ENCODE data around the gene IL22RA2. TPM values are rescaled to one million over a fixed set of nuclear protein-coding genes. Genes with fewer than 3 reads are reported as not detected.
A peak's percentile ranks its signal among the peaks of the same experiment; 100 is the strongest.

Gene IL22RA2
- total and polyA plus RNA-seq, 4 donors = 0.05 TPM; not detected in 3

GRCh38 chr6:137202078-137202477 is 28.6 kb upstream of the IL22RA2 start:
- H3K9ac ChIP-seq (ENCODE audit: low read depth in 1 of 2, low read length in 2 of 2) = no peak overlapping the region
- H3K27ac ChIP-seq (ENCODE audit: low read depth in 1 of 2, low read length in 2 of 2) = no peak overlapping the region
- H3K27me3 ChIP-seq (ENCODE audit: control insufficient read depth in 4 of 4, insufficient read depth in 4 of 4, low read length in 3 of 4) = no peaks in the 10 kb centered on the region
- no peak for DNase-seq (ENCODE audit: low spot score)
- no peak overlapping the region for H3K4me3 ChIP-seq (ENCODE audit: low read depth in 1 of 3, low read length in 3 of 3)
- WGBS = 96% methylated on average over 6 of the region's 6 CpGs
- H3K9me3 ChIP-seq (ENCODE audit: control insufficient read depth in 4 of 4, low read length in 3 of 4) = no peaks in the 10 kb centered on the region
- H3K36me3 ChIP-seq (ENCODE audit: control insufficient read depth in 4 of 4, insufficient read depth in 3 of 4, low read depth in 1 of 4, low read length in 3 of 4) = peaks cover 12 to 66% (median 53%) of the 10 kb centered on the region in 4 donors
- TF ChIP-seq RAD21 (IDR thresholded peaks at IDR 0.05) (peak in 1 of 2 donors; percentile 22), MAX (IDR thresholded peaks at IDR 0.05) (no peak)
- H3K4me1 ChIP-seq (ENCODE audit: control insufficient read depth in 4 of 4, insufficient read depth in 4 of 4, low read length in 3 of 4) = no peaks in the 10 kb centered on the region

- H3K9ac ChIP-seq (ENCODE audit: low read depth in 1 of 2, low read length in 2 of 2) = no peak overlapping the region
- no peak for DNase-seq (ENCODE audit: low spot score)
- peaks cover 12 to 63% (median 53%) of the 10 kb centered on the region in 4 donors for H3K36me3 ChIP-seq (ENCODE audit: control insufficient read depth in 4 of 4, insufficient read depth in 3 of 4, low read depth in 1 of 4, low read length in 3 of 4)
Measured at GRCh38 chr6:137201006-137201405, 27.6 kb upstream of the IL22RA2 start.

More at GRCh38 chr6:137201006-137201405, 27.6 kb upstream of the IL22RA2 start:
- Histone ChIP-seq H3K4me3 (ENCODE audit: low read depth in 1 of 3, low read length in 3 of 3) (no peak overlapping the region), H3K4me1 (ENCODE audit: control insufficient read depth in 4 of 4, insufficient read depth in 4 of 4, low read length in 3 of 4) (no peaks in the 10 kb centered on the region), H3K27ac (ENCODE audit: low read depth in 1 of 2, low read length in 2 of 2) (no peak overlapping the region), H3K27me3 (ENCODE audit: control insufficient read depth in 4 of 4, insufficient read depth in 4 of 4, low read length in 3 of 4) (no peaks in the 10 kb centered on the region), H3K9me3 (ENCODE audit: control insufficient read depth in 4 of 4, low read length in 3 of 4) (no peaks in the 10 kb centered on the region)
- 99% methylated on average over 1 of the region's 1 CpG for WGBS
- TF ChIP-seq GABPA (IDR thresholded peaks at IDR 0.05 in 1 of 2, conservative IDR thresholded peaks at IDR 0.05 in 1 of 2) (no peak), ATF3 (IDR thresholded peaks at IDR 0.05) (no peak), REST (IDR thresholded peaks at IDR 0.05) (no peak), NR2F2 (IDR thresholded peaks at IDR 0.05) (no peak), SP1 (IDR thresholded peaks at IDR 0.05) (no peak), EGR1 (IDR thresholded peaks at IDR 0.05; ENCODE audit: low read depth in 2 of 2) (no peak), TAF1 (conservative IDR thresholded peaks at IDR 0.05) (no peak), RXRA (IDR thresholded peaks at IDR 0.05) (no peak), HNF4A (conservative IDR thresholded peaks at IDR 0.05) (no peak), YY1 (IDR thresholded peaks at IDR 0.05) (no peak), RAD21 (IDR thresholded peaks at IDR 0.05) (no peak), ZBTB33 (IDR thresholded peaks at IDR 0.05) (no peak), MAX (IDR thresholded peaks at IDR 0.05) (no peak), FOXA1 (IDR thresholded peaks at IDR 0.05) (no peak), CTCF (IDR thresholded peaks at IDR 0.05; ENCODE audit: low read depth, low read length, missing input control) (no peak), JUND (IDR thresholded peaks at IDR 0.05) (no peak)
